K562 (cell line): Measurements from ENCODE around the gene ACOT13. TPM values are rescaled to one million over a fixed set of nuclear protein-coding genes. Genes with fewer than 3 reads are reported as not detected.

Source experiments
- ATAC-seq: fragments of 200-7000 bp; cut with Tn5 transposase; 3 replicates; pipeline ENCODE4 v1.9.1; 2020; ENCODE audit warnings: moderate library complexity
- BruUV-seq: library from RNA; stranded (reverse); fragments of 400-500 nt; replicated peaks from 2 replicates; lab custom pipeline; 2021; lab: Mats Ljungman, UMichigan
- CTCF ChIA-PET: fragments of 300-600 bp; formaldehyde crosslinking; extraction: SDS; loops from one replicate; lab custom pipeline; 2021; ENCODE audit warnings: low intra/inter-chr PET ratio; lab: Yijun Ruan, JAX
- POLR2A ChIA-PET: fragments of 300-600, 350-650 bp; sonication (Branson Sonifier 250); formaldehyde crosslinking; extraction: SDS; loops from one replicate; lab custom pipeline; 2021; ENCODE audit warnings: antibody characterized with exemption, inconsistent platforms; lab: Yijun Ruan, JAX
- DNase-seq, 4 experiments: peaks; one replicate each; pipeline versions ENCODE4 v3.0.0 to v3.0.0-alpha.2; 2011 to 2018; ENCODE audit warnings: low spot score in 3 of 4, mixed read lengths in 3 of 4; ENCODE audit errors: extremely low read depth in 1 of 4
- FAIRE-seq: peaks from 2 replicates; lab custom pipeline; 2011; peaks lifted over from hg19 to GRCh38; lab: Jason Lieb, UNC
- H2AFZ ChIP-seq: 2 replicates; pipeline ENCODE4 v1.6.0; 2011; ENCODE audit warnings: low read depth, low read length, control low read depth, inconsistent platforms
- H3K27ac ChIP-seq: fragments of 200-600 bp; 3 replicates; pipeline ENCODE4 v1.8.0; 2011; ENCODE audit warnings: low read depth, mild to moderate bottlenecking, control low read depth, inconsistent platforms, low read length, moderate library complexity, mixed read lengths; ENCODE audit errors: extremely low read depth
- H3K27me3 ChIP-seq, 2 experiments: fragments of 300-600 bp in 1 of 2; 2 replicates in 1 of 2; 3 replicates in 1 of 2; pipeline versions ENCODE4 v1.6.0 to v1.8.0; 2011; ENCODE audit warnings: inconsistent platforms in 2 of 2, low read length in 2 of 2, mild to moderate bottlenecking in 1 of 2, mixed read lengths in 1 of 2, moderate library complexity in 1 of 2; ENCODE audit not compliant: control insufficient read depth in 2 of 2, insufficient read depth in 2 of 2
- H3K36me3 ChIP-seq: fragments of 300-600 bp; 3 replicates; pipeline ENCODE4 v1.8.0; 2011; ENCODE audit warnings: mild to moderate bottlenecking, low read length, inconsistent platforms; ENCODE audit not compliant: control insufficient read depth, insufficient read depth
- H3K4me1 ChIP-seq, 2 experiments: fragments of 200-600 bp in 1 of 2; replicated peaks in 1 of 2; 2 replicates in 1 of 2; 3 replicates in 1 of 2; pipeline versions ENCODE4 v1.5.1 to v1.8.0; 2011; ENCODE audit warnings: inconsistent platforms in 2 of 2, low read length in 2 of 2, mild to moderate bottlenecking in 1 of 2, mixed read lengths in 1 of 2, moderate library complexity in 1 of 2; ENCODE audit not compliant: control insufficient read depth in 2 of 2, insufficient read depth in 2 of 2
- H3K4me2 ChIP-seq: 2 replicates; pipeline ENCODE4 v1.6.1; 2011; ENCODE audit warnings: low read length, control low read depth, inconsistent platforms, mixed read lengths; ENCODE audit not compliant: insufficient read depth
- H3K4me3 ChIP-seq: fragments of 200-600 bp; sonication (generic), shearing (Covaris generic); 2 replicates; pipeline ENCODE4 v1.5.1; 2016; ENCODE audit warnings: control low read depth, inconsistent platforms
- H3K79me2 ChIP-seq: fragments of 200-600 bp; 3 replicates; pipeline ENCODE4 v1.8.0; 2011; ENCODE audit warnings: low read length, inconsistent platforms; ENCODE audit not compliant: control insufficient read depth, insufficient read depth
- H3K9ac ChIP-seq, 2 experiments: 2 replicates each; pipeline versions ENCODE4 v1.6.0 to v1.6.1; 2011; ENCODE audit warnings: low read depth in 2 of 2, low read length in 2 of 2, control low read depth in 1 of 2, inconsistent platforms in 1 of 2, mild to moderate bottlenecking in 1 of 2, mixed read lengths in 1 of 2; ENCODE audit not compliant: insufficient read depth in 1 of 2
- H3K9me1 ChIP-seq: one replicate; pipeline ENCODE4 v1.6.0; 2011; ENCODE audit warnings: inconsistent platforms, mild to moderate bottlenecking, low read length, moderate library complexity; ENCODE audit not compliant: control insufficient read depth, insufficient read depth
- H3K9me3 ChIP-seq: replicated peaks from 2 replicates; pipeline ENCODE4 v1.5.1; 2011; ENCODE audit warnings: low read depth, low read length, inconsistent platforms; ENCODE audit not compliant: control insufficient read depth, insufficient read depth
- H4K20me1 ChIP-seq: replicated peaks from 2 replicates; pipeline ENCODE4 v1.6.1; 2011; ENCODE audit warnings: low read length, inconsistent platforms, mixed read lengths; ENCODE audit not compliant: control insufficient read depth, insufficient read depth
- CAMTA2 ChIP-seq: fragments of 250-450 bp; sonication (Bioruptor Pico); conservative IDR thresholded peaks from 2 replicates; pipeline ENCODE4 v1.5.1; 2022
- IRF2 ChIP-seq: sonication (generic); formaldehyde crosslinking; IDR thresholded peaks from 2 replicates; pipeline ENCODE4 v1.8.1; 2022; ENCODE audit warnings: mild to moderate bottlenecking, missing genetic modification reagents
- PTBP1 ChIP-seq: fragments of 200-400 bp; formaldehyde crosslinking; IDR thresholded peaks from 2 replicates; pipeline ENCODE4 v1.6.1; 2017; ENCODE audit warnings: low read depth, low read length
- RBM14 ChIP-seq: fragments of 200-400 bp; formaldehyde crosslinking; IDR thresholded peaks from 2 replicates; pipeline ENCODE4 v1.6.1; 2018; ENCODE audit warnings: low read depth, mild to moderate bottlenecking, low read length, moderate library complexity, borderline replicate concordance; ENCODE audit not compliant: insufficient read depth
- SP2 ChIP-seq: IDR thresholded peaks from 2 replicates; pipeline ENCODE4 v1.6.1; 2011; ENCODE audit warnings: mild to moderate bottlenecking, low read depth, low read length, moderate library complexity; ENCODE audit not compliant: poor library complexity, severe bottlenecking; ENCODE audit errors: extremely low read depth
- SRSF3 ChIP-seq: fragments of 200-400 bp; formaldehyde crosslinking; IDR thresholded peaks from 2 replicates; pipeline ENCODE4 v1.6.1; 2016; ENCODE audit warnings: mild to moderate bottlenecking, low read length, moderate library complexity; ENCODE audit not compliant: insufficient read depth
- ZNF316 ChIP-seq: fragments of 450-650 bp; IDR thresholded peaks from 2 replicates; pipeline ENCODE4 v1.6.1; 2016
- ZNF408 ChIP-seq: fragments of 250-450 bp; sonication (Bioruptor Pico); IDR thresholded peaks from 2 replicates; pipeline ENCODE4 v1.4.0; 2020; ENCODE audit warnings: low read depth, mild to moderate bottlenecking, moderate library complexity
- ZNF830 ChIP-seq: fragments of 250-450 bp; sonication (Bioruptor Pico); IDR thresholded peaks from 2 replicates; pipeline ENCODE4 v1.5.0; 2021; ENCODE audit warnings: mild to moderate bottlenecking
- WGBS: fragments of 100-300 bp; shearing (Covaris generic); methylation state at CpG from one replicate; pipeline ENCODE4 v1.1.6; 2016; ENCODE audit warnings: low coverage, mixed read lengths; ENCODE audit not compliant: insufficient coverage; ENCODE audit errors: missing lambda C conversion rate; 5-methylcytosine and 5-hydroxymethylcytosine counted together
- in situ Hi-C: fragments of 300-500 bp; cut with MboI; formaldehyde crosslinking; loops from 4 replicates; pipeline ENCODE4 v1.15.0; 2018; ENCODE audit warnings: inconsistent platforms, mixed read lengths
- intact Hi-C: fragments of 100-400 bp; cut with micrococcal nuclease; formaldehyde crosslinking; loops from 2 replicates; pipeline ENCODE4 v1.14.2; 2022
- polyA plus RNA-seq, 8 experiments: library from polyadenylated mRNA; depleted of rRNA in 4 of 8; stranded (reverse) in 5 of 8; unstranded in 3 of 8; fragments of >200 nt; fragmentation: Nextera tagmentation in 2 of 8; fragmentation: Illumina TruSeq in 1 of 8; extraction: Ambion mirVana in 2 of 8; extraction: Trizol in 1 of 8; gene quantifications; 2 replicates each; pipeline versions ENCODE4 v1.2.1 to v1.2.3, GENCODE V29; 2011 to 2014; ENCODE audit warnings: inconsistent platforms in 1 of 8, missing spikeins in 1 of 8
- total RNA-seq, 7 experiments: library from RNA; depleted of rRNA in 6 of 7; stranded (reverse); fragments of >200 nt in 6 of 7; fragmentation: Illumina TruSeq in 2 of 7; extraction: Trizol in 2 of 7; gene quantifications; 2 replicates each; pipeline versions ENCODE4 v1.2.1 to v1.2.3, GENCODE V29; 2011 to 2021; ENCODE audit warnings: low replicate concordance in 1 of 7
- TF ChIP-seq, protein P1 (sequence below): fragments of 450-650 bp; formaldehyde crosslinking; IDR thresholded peaks from 2 replicates; pipeline ENCODE4 v1.4.0; 2020; ENCODE audit warnings: mild to moderate bottlenecking, moderate library complexity

The ACOT13 gene
- total and polyA plus RNA-seq, 9 of the 15 experiments (the other 6 are each of a cell fraction or from before 2014, with no cell fraction given): 14.1 to 129 (median 65.7) TPM

DNA sequence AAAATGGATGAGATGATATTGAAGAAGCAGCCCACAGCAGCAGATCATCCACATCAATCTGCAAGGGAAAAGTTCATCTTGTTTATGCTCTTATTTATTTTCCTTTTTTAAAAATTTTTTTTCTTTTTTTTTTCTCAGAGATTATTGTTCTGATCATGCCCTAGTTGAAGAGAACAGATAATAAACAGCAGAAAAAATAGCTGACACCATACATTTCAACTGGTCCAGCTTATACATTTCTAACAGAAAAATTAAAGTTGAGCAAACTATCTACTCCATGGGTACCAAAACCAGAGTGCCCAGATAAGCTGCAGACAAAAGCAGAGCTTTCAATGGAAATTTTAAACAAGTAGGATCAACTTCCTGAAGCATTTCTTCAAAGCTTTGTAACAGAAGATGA, 30.2 kb upstream of the ACOT13 start:
- in situ Hi-C loops: no loop called here
- CTCF ChIA-PET: no interaction called here
- no TSS peak for BruUV-seq

DNA sequence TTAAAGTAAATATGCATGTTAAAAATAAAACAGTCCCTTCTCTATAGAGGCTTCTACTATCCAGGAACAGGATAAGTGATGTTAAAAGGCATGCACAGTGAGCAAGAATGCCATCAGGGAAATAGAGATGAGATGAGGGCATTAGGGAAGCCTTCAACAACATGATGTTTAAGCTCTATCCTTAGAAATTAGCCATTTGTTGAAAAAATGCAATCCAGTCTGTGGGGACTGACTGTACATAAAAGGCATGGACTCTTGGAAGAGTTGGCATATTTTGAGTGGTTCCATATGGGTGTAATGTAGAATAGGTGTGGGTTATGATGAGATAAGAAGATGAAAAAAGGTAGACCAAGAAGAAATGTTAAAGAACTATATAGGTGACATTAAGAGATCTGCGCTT, 26.7 kb upstream of the ACOT13 start:
- Histone ChIP-seq H3K36me3 (no peaks in the 10 kb centered on the region), H3K4me1 (no peaks in the 10 kb centered on the region; a peak in 1 of 5 replicates), H3K4me2 (no peak overlapping the region), H4K20me1 (no peaks in the 10 kb centered on the region), H3K9me1 (no peaks in the 10 kb centered on the region), H3K79me2 (no peaks in the 10 kb centered on the region), H3K9me3 (no peaks in the 10 kb centered on the region), H2AFZ (no peak overlapping the region), H3K4me3 (no peak overlapping the region), H3K27ac (no peak overlapping the region), H3K9ac (no peak overlapping the region), H3K27me3 (peaks cover 6 to 12% of the 10 kb centered on the region in 2 experiments; a peak in 3 of 5 replicates)
- ATAC-seq (no peak), DNase-seq (no peak), FAIRE-seq (no peak)
- WGBS: 11% methylated on average over 1 of the region's 1 CpG
- no peak for TF ChIP-seq IRF2 (CRISPR knock-in tag)
- TF ChIP-seq, protein P1, sequence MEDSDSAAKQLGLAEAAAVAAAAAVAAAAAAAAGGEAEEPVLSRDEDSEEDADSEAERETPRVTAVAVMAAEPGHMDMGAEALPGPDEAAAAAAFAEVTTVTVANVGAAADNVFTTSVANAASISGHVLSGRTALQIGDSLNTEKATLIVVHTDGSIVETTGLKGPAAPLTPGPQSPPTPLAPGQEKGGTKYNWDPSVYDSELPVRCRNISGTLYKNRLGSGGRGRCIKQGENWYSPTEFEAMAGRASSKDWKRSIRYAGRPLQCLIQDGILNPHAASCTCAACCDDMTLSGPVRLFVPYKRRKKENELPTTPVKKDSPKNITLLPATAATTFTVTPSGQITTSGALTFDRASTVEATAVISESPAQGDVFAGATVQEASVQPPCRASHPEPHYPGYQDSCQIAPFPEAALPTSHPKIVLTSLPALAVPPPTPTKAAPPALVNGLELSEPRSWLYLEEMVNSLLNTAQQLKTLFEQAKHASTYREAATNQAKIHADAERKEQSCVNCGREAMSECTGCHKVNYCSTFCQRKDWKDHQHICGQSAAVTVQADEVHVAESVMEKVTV (CRISPR knock-in tag): no peak
- TF ChIP-seq ZNF408 (CRISPR knock-in tag): no peak
- no peak for TF ChIP-seq RBM14
- TF ChIP-seq ZNF830 (CRISPR knock-in tag): no peak
- TF ChIP-seq SRSF3: no peak
- TF ChIP-seq SP2: no peak
- no peak for TF ChIP-seq CAMTA2 (CRISPR knock-in tag)
- in situ Hi-C loops: no loop called here
- CTCF ChIA-PET: no interaction called here
- POLR2A ChIA-PET: interaction anchor here (1.1 kb wide), 1 partner anchor 78 kb away, joined by 3 read pairs; no protein-coding TSS in a partner anchor
- BruUV-seq: no TSS peak
- intact Hi-C loops: no loop called here

More for the DNA sequence above, 30.2 kb upstream of the ACOT13 start:
- no peak overlapping the region for H3K4me3 ChIP-seq
- FAIRE-seq (no peak), DNase-seq (no peak), ATAC-seq (no peak)
- H3K9me3 ChIP-seq: no peaks in the 10 kb centered on the region
- no peak overlapping the region for H3K27ac ChIP-seq
- no peak overlapping the region for H3K4me2 ChIP-seq
- POLR2A ChIA-PET: interaction anchor here (0.8 to 2.0 kb wide), 3 partner anchors 9 to 30 kb away, joined by 3 to 10 read pairs (median 7); partner anchors contain the start of genes ACOT13, KIAA0319 and TDP2
- no peak overlapping the region for H3K9ac ChIP-seq
- intact Hi-C loops: no loop called here
- H4K20me1 ChIP-seq: no peaks in the 10 kb centered on the region
- no peaks in the 10 kb centered on the region for H3K9me1 ChIP-seq
- H2AFZ ChIP-seq: no peak overlapping the region
- H3K4me1 ChIP-seq: no peaks in the 10 kb centered on the region
- H3K27me3 ChIP-seq: peaks cover 0 to 4% of the 10 kb centered on the region in 2 experiments; a peak in 3 of 5 replicates
- TF ChIP-seq PTBP1 (no peak), ZNF316 (peak; percentile 42; the same call in 1 of the 2 replicates)
- TF ChIP-seq, all 486 proteins: peak for 1
- Histone ChIP-seq H3K36me3 (no peaks in the 10 kb centered on the region), H3K79me2 (no peaks in the 10 kb centered on the region)
